ENCODE measurements around the gene RPS6KA1. TPM values are rescaled to one million over a fixed set of nuclear protein-coding genes. Genes with fewer than 3 reads are reported as not detected.

Gene RPS6KA1
- total and polyA plus RNA-seq, 9 of the 15 experiments (the other 6 are each of a cell fraction or from before 2014, with no cell fraction given) = 2.4 to 61.0 (median 35.5) TPM

- no peak for TF ChIP-seq ETS2 (tag; IDR thresholded peaks at IDR 0.05; ENCODE audit: borderline replicate concordance, poor library complexity, severe bottlenecking)
- TF ChIP-seq STAT5B (CRISPR knock-in tag; IDR thresholded peaks at IDR 0.05) = no peak
- no peak for TF ChIP-seq ZNF778 (CRISPR knock-in tag; IDR thresholded peaks at IDR 0.05)
- no peak for TF ChIP-seq RFX7 (CRISPR knock-in tag; IDR thresholded peaks at IDR 0.05)
- TF ChIP-seq ZNF318 (IDR thresholded peaks at IDR 0.05; ENCODE audit: borderline replicate concordance in 1 of 2, low read depth in 1 of 2) = no peak
- TF ChIP-seq KLF13 (tag; IDR thresholded peaks at IDR 0.05; ENCODE audit: borderline replicate concordance, low read depth) = 0 out of 2 replicates have a peak, but pooled peaks have one; percentile 12
- TF ChIP-seq JUN (IDR thresholded peaks at IDR 0.05; ENCODE audit: borderline replicate concordance, low read depth, low read length) = peak; percentile 77; the same call in 1 of the 2 replicates
- TF ChIP-seq JUN (CRISPR knock-in tag; IDR thresholded peaks at IDR 0.05; ENCODE audit: borderline replicate concordance) = no peak
- TF ChIP-seq XRCC4 (IDR thresholded peaks at IDR 0.05; ENCODE audit: extremely low read depth, insufficient read depth, insufficient read length) = no peak
- TF ChIP-seq HLTF (IDR thresholded peaks at IDR 0.05) = no peak
- TF ChIP-seq TEAD2 (tag; IDR thresholded peaks at IDR 0.05) = no peak
- peak; percentile 99 for TF ChIP-seq ZBTB33 (CRISPR knock-in tag; IDR thresholded peaks at IDR 0.05)
- no peak for TF ChIP-seq HMGN3 (IDR thresholded peaks at IDR 0.05; ENCODE audit: borderline replicate concordance, extremely low read depth, insufficient read length, low read depth, low read length)
- TF ChIP-seq POLR3G (IDR thresholded peaks at IDR 0.05; ENCODE audit: extremely low read depth, insufficient read length, insufficient replicate concordance) = no peak
- TF ChIP-seq YBX1 (IDR thresholded peaks at IDR 0.05) = no peak
- no peak for TF ChIP-seq ZNF668 (CRISPR knock-in tag; IDR thresholded peaks at IDR 0.05)
Measured at GRCh38 chr1:26530895-26531598, 1.5 kb downstream of the RPS6KA1 start (continued).
